ENCODE results near the gene MAP2K1.

Gene MAP2K1

DNA sequence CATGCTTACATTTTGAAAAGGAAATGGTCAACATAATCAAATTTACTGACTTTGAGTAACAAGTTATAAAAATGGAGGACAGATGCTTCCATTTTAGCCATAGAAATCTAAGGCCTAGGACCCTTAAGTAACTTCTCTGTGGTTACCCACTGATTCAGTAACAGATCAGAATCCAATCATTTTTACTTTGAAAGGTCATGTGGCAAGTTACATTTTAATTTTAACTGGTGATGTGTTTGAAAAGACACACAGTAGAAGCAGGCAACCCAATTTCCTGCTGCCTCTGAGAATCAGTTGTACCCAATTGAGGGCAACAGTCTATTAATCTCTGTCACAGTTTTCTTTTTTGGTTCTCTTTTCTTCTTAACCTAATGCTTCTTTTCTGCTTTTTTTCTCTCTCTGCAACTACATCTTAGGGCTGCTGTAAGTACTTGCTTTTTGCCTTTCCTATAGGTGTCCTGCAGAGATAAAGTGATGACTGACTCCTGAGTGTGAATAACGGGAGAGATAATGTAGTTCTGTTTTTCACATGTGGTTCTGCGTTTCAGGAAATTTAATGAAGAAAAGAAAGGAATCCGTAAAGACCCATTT is 121.7 kb downstream of the MAP2K1 start:
- no peak for DNase-seq

DNA sequence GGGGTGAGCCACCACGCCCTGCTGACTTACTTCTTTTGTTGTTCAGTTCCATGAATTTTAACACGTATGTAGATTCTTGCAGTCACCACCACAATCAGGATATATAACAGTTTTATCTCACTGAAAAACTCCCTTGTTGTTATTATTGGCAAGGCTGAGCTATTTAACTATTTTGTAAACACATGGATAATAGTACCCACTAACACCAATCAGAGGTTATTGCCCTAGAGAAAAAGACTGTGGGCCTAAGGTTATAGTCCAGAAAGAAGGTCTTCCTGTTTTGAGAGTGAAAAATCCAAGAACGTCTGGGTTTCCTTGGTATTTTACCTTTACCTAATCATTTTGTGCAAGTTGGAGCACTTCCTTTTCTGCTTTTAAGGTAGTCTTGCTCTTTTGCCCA is 127.9 kb downstream of the MAP2K1 start:
- DNase-seq: no peak

DNA sequence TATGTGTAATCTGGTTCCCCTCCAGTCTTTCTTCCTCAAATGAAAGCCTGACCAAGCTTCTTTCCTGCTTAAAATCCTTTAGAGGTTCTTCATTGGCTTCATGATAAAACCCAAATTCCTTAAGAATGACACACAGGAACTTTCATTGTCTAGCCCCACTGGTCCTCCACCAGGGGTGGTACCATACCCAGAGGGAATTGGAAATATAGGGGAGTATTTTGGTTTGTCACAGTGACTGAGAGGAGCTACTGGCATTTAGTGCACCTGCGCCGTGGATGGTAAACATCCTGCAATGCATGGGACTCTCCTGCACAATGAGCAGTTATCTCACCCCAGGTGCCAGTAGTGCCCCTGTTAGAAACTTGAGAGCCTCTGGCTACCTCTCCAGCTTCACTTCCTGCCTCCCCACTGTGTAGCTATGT is 129.2 kb downstream of the MAP2K1 start:
- no peak for DNase-seq

DNA sequence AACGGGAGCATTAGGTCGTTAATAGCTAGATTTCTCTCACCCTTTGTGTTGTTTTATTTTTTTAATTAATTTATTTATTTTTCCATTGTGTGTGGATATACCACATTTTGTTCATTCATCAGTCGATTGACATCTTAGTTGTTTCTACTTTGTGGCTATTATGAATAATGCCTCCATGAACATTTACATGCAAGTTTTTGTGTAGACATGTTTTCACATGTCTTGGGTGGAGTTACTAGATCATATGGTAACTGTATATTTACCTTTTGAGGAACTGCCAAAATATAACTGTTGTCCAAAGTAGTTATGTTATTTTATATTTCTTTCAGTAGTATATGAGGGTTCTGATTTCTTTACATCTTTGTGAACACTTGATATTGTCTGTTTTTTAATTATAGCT is 137.2 kb downstream of the MAP2K1 start:
- DNase-seq: no peak

DNA sequence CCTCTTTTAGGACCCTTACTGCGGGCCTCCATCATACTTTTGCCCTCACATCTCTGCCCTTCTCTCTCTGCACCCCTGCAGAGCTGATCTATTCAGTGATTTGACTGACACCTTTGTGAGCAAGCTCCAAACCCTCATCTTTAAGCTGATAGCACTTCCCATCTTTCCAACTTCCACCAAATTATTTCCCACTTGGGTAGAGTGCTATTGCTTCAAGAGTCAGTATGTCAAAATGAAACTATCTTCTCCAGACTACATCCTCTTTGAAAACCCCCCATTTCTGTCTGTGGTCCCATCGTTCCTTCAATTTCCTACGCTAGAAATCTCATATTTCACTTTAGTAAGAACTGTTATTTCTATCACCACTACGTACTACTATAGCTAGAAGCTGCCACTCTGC is 138.1 kb downstream of the MAP2K1 start:
- DNase-seq: no peak

DNA sequence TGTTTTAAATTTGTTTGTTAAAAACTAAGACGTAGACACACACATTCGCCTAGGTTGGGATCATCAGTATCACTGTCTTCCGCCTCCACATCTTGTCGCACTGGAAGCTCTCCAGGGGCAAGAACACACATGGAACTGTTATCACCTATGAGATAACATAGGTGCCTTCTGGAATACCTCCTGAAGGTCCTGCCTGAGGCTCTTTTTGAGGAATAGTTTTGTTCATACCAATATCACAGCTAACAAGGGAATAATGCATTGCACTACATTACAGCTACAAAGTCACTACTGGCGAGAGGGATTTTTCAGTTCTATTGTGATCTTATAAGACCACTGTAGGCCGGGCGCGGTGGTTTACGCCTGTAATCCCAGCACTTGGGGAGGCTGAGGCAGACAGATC is 148.3 kb downstream of the MAP2K1 start:
- no peak for DNase-seq

Measured in NK-92 treated with Interleukin-12 subunit alpha and Interleukin-12 subunit beta, amount 100 ng/mL, for 24 hours (cell line).